Lung (tissue), 12 donors: Measurements from ENCODE around the gene ADPRM. TPM values are rescaled to one million over a fixed set of nuclear protein-coding genes. Genes with fewer than 3 reads are reported as not detected.

Experiments
- ATAC-seq: fragments of 200-7000 bp; cut with Tn5 transposase; one replicate; pipeline ENCODE4 v1.9.1; 2020; ENCODE audit warnings: moderate number of reproducible peaks; ENCODE audit not compliant: insufficient read depth, low FRiP score
- DNase-seq, 3 donors: peaks; one replicate each; pipeline ENCODE4 v3.0.0-alpha.2; 2013 to 2017
- H3K27ac ChIP-seq, 2 donors: one replicate each; pipeline ENCODE4 v1.5.1; 2013; ENCODE audit warnings: mild to moderate bottlenecking in 2 of 2, moderate library complexity in 2 of 2, control low read depth in 1 of 2, inconsistent platforms in 1 of 2, low read depth in 1 of 2, low read length in 1 of 2
- H3K27me3 ChIP-seq, 3 donors: one replicate each; pipeline ENCODE4 v1.5.1; 2013; ENCODE audit warnings: low read length in 2 of 3; ENCODE audit not compliant: control insufficient read depth in 3 of 3, insufficient read depth in 3 of 3
- H3K36me3 ChIP-seq, 4 donors: one replicate each; pipeline ENCODE4 v1.5.1; 2013; ENCODE audit warnings: low read length in 4 of 4, mild to moderate bottlenecking in 1 of 4, moderate library complexity in 1 of 4; ENCODE audit not compliant: control insufficient read depth in 4 of 4, insufficient read depth in 4 of 4
- H3K4me1 ChIP-seq, 5 donors: one replicate each; pipeline ENCODE4 v1.5.1; 2013; ENCODE audit warnings: low read length in 5 of 5, mild to moderate bottlenecking in 2 of 5, moderate library complexity in 1 of 5; ENCODE audit not compliant: control insufficient read depth in 5 of 5, insufficient read depth in 5 of 5
- H3K4me3 ChIP-seq: one replicate; pipeline ENCODE4 v1.5.1; 2013; ENCODE audit warnings: mild to moderate bottlenecking, control low read depth, moderate library complexity
- H3K9ac ChIP-seq, 2 donors: one replicate each; pipeline ENCODE4 v1.5.1; 2013; ENCODE audit warnings: low read length in 2 of 2, control low read depth in 1 of 2; ENCODE audit not compliant: insufficient read depth in 1 of 2
- H3K9me3 ChIP-seq, 4 donors: one replicate each; pipeline ENCODE4 v1.5.1; 2013; ENCODE audit warnings: low read length in 3 of 4, mild to moderate bottlenecking in 1 of 4, moderate library complexity in 1 of 4; ENCODE audit not compliant: control insufficient read depth in 4 of 4, insufficient read depth in 3 of 4
- WGBS, 2 donors: extraction: QIAGEN DNeasy Blood & Tissue Kit; methylation state at CpG; one replicate each; pipeline ENCODE4 v1.1.7; 2013; 5-methylcytosine and 5-hydroxymethylcytosine counted together
- polyA plus RNA-seq, 2 donors: library from polyadenylated mRNA; stranded (reverse); fragments of 200-250 nt; gene quantifications; one replicate each; pipeline ENCODE4 v1.2.1, GENCODE V29; 2013
- total RNA-seq, 2 donors: library from RNA; depleted of rRNA in 1 of 2; stranded (reverse); fragments of >200 nt in 1 of 2; gene quantifications; one replicate each; pipeline ENCODE4 v1.2.1, GENCODE V29; 2014 to 2021
- TF ChIP-seq, protein P1 (sequence below): IDR thresholded peaks from 2 replicates; pipeline ENCODE4 v1.5.1; 2012; ENCODE audit warnings: mild to moderate bottlenecking; ENCODE audit errors: control extremely low read depth, extremely low read depth
- donor health status: control.
- donor health status: control.
- donor health status: Bipolar disorder and iron deficiency.
- donor health status: healthy.
- donor health status: DM: yes; HTN: yes; CAD: no.

The ADPRM gene
- total and polyA plus RNA-seq, 4 donors = 5.0 to 13.9 (median 8.0) TPM

DNA sequence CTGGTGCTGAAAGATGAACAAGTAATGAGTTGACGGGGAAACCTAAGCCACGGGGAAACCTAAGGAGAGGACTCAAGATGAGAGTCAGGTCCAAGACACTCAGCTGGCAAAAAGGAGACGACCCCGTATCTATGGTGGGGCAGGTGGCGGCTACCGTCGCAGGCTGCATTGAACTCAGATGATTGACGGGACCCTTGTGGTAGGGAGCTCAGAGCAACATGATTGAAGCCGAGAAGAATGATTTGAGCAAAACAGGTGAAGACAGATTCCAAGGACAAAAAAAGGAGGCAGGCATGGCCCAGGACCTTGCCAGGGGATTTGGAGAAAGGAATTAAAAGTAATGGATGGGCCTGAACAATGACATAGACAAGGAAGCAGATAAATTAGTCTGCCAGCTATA is 32.8 kb upstream of the ADPRM start:
- 95 to 97% methylated on average over 9 of the region's 9 CpGs for WGBS, 2 donors
- DNase-seq (no peak), ATAC-seq (no peak)
- Histone ChIP-seq H3K4me1 (no peaks in the 10 kb centered on the region), H3K36me3 (peaks cover 0 to 1% (median under 1%) of the 10 kb centered on the region in 4 donors), H3K9me3 (no peaks in the 10 kb centered on the region), H3K4me3 (no peak overlapping the region), H3K27ac (no peak overlapping the region), H3K27me3 (no peaks in the 10 kb centered on the region), H3K9ac (no peak overlapping the region)
- TF ChIP-seq, protein P1, sequence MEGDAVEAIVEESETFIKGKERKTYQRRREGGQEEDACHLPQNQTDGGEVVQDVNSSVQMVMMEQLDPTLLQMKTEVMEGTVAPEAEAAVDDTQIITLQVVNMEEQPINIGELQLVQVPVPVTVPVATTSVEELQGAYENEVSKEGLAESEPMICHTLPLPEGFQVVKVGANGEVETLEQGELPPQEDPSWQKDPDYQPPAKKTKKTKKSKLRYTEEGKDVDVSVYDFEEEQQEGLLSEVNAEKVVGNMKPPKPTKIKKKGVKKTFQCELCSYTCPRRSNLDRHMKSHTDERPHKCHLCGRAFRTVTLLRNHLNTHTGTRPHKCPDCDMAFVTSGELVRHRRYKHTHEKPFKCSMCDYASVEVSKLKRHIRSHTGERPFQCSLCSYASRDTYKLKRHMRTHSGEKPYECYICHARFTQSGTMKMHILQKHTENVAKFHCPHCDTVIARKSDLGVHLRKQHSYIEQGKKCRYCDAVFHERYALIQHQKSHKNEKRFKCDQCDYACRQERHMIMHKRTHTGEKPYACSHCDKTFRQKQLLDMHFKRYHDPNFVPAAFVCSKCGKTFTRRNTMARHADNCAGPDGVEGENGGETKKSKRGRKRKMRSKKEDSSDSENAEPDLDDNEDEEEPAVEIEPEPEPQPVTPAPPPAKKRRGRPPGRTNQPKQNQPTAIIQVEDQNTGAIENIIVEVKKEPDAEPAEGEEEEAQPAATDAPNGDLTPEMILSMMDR = no peak

DNA sequence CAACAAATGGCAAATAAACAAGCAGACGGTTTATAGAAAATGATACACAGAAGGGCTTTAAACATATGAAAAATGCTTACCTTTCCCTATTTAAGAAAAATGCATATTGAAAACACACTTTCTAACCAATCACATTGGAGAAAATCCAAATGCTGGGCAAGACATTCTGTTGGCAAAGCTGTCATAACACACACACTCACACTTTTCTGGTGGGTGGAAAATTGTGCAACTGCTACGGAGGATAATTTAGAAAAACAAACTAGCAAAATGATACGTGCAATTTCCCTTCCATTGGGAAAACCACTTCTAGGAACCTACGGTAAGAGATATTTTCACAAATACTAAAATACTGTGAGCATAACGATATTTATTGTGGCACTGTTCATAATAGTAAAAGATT is 30.5 kb upstream of the ADPRM start:
- no peak overlapping the region for H3K27ac ChIP-seq
- ATAC-seq (no peak), DNase-seq (peak in 2 of 3 donors; percentile 10 to 16)
- no peak overlapping the region for H3K9ac ChIP-seq
- H3K4me1 ChIP-seq = no peaks in the 10 kb centered on the region
- TF ChIP-seq, protein P1 = no peak
- H3K9me3 ChIP-seq = no peaks in the 10 kb centered on the region
- whole genome bisulfite sequencing, 2 donors = 62 to 71% methylated on average over 5 of the region's 5 CpGs
- H3K27me3 ChIP-seq = no peaks in the 10 kb centered on the region
- H3K4me3 ChIP-seq = no peak overlapping the region
- H3K36me3 ChIP-seq = peaks cover 0 to 1% (median 0%) of the 10 kb centered on the region in 4 donors

DNA sequence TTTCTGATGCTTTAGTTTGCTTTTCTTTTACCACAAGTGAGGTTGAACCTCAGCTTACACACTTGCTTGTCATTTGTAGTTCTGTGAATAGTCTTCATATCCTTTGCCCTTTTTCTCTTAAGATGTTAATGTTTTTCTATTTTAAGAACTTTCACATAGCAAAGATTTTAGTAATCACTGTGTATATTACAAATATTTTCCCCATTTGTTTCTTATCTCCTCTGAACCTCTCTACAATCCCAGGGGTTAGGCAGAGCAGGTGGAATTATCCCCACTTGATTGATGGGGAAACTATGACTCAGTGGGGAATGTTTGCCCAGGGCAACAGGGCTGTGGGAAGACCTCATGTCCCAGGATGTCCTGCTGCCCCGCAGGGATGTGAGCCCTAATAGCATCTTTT is 28.6 kb upstream of the ADPRM start:
- Histone ChIP-seq H3K4me3 (no peak overlapping the region), H3K27me3 (no peaks in the 10 kb centered on the region), H3K9ac (no peak overlapping the region), H3K4me1 (no peaks in the 10 kb centered on the region), H3K36me3 (peaks cover 0 to 6% (median under 1%) of the 10 kb centered on the region in 4 donors), H3K27ac (no peak overlapping the region), H3K9me3 (no peaks in the 10 kb centered on the region)
- TF ChIP-seq, protein P1 = no peak
- ATAC-seq (no peak), DNase-seq (no peak)
- WGBS, 2 donors = 75 to 79% methylated on average over 1 of the region's 1 CpG

DNA sequence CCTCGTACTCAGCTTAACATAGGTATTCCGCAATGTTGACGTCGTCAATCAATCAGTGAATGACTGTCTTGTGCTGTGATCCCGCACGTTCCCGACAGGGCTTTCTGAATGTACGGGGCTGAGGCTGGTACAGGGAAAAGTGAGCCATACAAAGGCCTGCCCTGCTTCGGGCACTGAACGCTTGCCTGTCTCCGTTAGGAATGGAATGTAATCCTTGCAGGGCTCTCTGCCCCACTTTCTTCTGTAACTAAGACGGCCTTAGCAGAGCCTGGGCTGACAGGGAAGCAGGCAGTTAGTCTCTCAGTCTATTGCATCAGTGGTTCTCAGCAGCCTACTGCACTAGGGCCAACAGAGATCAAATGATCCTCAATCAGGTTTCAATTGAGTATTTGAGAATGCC is 24.1 kb upstream of the ADPRM start:
- 93% methylated on average over 12 of the region's 12 CpGs for WGBS, 2 donors
- ATAC-seq (no peak), DNase-seq (no peak)
- H3K27ac ChIP-seq = no peak overlapping the region
- TF ChIP-seq, protein P1 = no peak
- peaks cover 0 to 10% (median 7%) of the 10 kb centered on the region in 4 donors for H3K36me3 ChIP-seq
- H3K4me3 ChIP-seq = no peak overlapping the region
- no peaks in the 10 kb centered on the region for H3K4me1 ChIP-seq
- H3K27me3 ChIP-seq = no peaks in the 10 kb centered on the region
- H3K9me3 ChIP-seq = no peaks in the 10 kb centered on the region
- no peak overlapping the region for H3K9ac ChIP-seq
